K562 (cell line): ENCODE data around the gene CELSR1. TPM values are rescaled to one million over a fixed set of nuclear protein-coding genes. Genes with fewer than 3 reads are reported as not detected.

Experiments used
- ATAC-seq: fragments of 200-7000 bp; cut with Tn5 transposase; 3 replicates; pipeline ENCODE4 v1.9.1; 2020; ENCODE audit warnings: moderate library complexity
- BruUV-seq: library from RNA; stranded (reverse); fragments of 400-500 nt; replicated peaks from 2 replicates; lab custom pipeline; 2021; lab: Mats Ljungman, UMichigan
- CTCF ChIA-PET: fragments of 300-600 bp; formaldehyde crosslinking; extraction: SDS; loops from one replicate; lab custom pipeline; 2021; ENCODE audit warnings: low intra/inter-chr PET ratio; lab: Yijun Ruan, JAX
- POLR2A ChIA-PET: fragments of 300-600, 350-650 bp; sonication (Branson Sonifier 250); formaldehyde crosslinking; extraction: SDS; loops from one replicate; lab custom pipeline; 2021; ENCODE audit warnings: antibody characterized with exemption, inconsistent platforms; lab: Yijun Ruan, JAX
- DNase-seq, 4 experiments: peaks; one replicate each; pipeline versions ENCODE4 v3.0.0 to v3.0.0-alpha.2; 2011 to 2018; ENCODE audit warnings: low spot score in 3 of 4, mixed read lengths in 3 of 4; ENCODE audit errors: extremely low read depth in 1 of 4
- FAIRE-seq: peaks from 2 replicates; lab custom pipeline; 2011; peaks lifted over from hg19 to GRCh38; lab: Jason Lieb, UNC
- H2AFZ ChIP-seq: 2 replicates; pipeline ENCODE4 v1.6.0; 2011; ENCODE audit warnings: low read depth, low read length, control low read depth, inconsistent platforms
- H3K27ac ChIP-seq: fragments of 200-600 bp; 3 replicates; pipeline ENCODE4 v1.8.0; 2011; ENCODE audit warnings: low read depth, mild to moderate bottlenecking, control low read depth, inconsistent platforms, low read length, moderate library complexity, mixed read lengths; ENCODE audit errors: extremely low read depth
- H3K27me3 ChIP-seq, 2 experiments: fragments of 300-600 bp in 1 of 2; 2 replicates in 1 of 2; 3 replicates in 1 of 2; pipeline versions ENCODE4 v1.6.0 to v1.8.0; 2011; ENCODE audit warnings: inconsistent platforms in 2 of 2, low read length in 2 of 2, mild to moderate bottlenecking in 1 of 2, mixed read lengths in 1 of 2, moderate library complexity in 1 of 2; ENCODE audit not compliant: control insufficient read depth in 2 of 2, insufficient read depth in 2 of 2
- H3K36me3 ChIP-seq: fragments of 300-600 bp; 3 replicates; pipeline ENCODE4 v1.8.0; 2011; ENCODE audit warnings: mild to moderate bottlenecking, low read length, inconsistent platforms; ENCODE audit not compliant: control insufficient read depth, insufficient read depth
- H3K4me1 ChIP-seq, 2 experiments: fragments of 200-600 bp in 1 of 2; replicated peaks in 1 of 2; 2 replicates in 1 of 2; 3 replicates in 1 of 2; pipeline versions ENCODE4 v1.5.1 to v1.8.0; 2011; ENCODE audit warnings: inconsistent platforms in 2 of 2, low read length in 2 of 2, mild to moderate bottlenecking in 1 of 2, mixed read lengths in 1 of 2, moderate library complexity in 1 of 2; ENCODE audit not compliant: control insufficient read depth in 2 of 2, insufficient read depth in 2 of 2
- H3K4me2 ChIP-seq: 2 replicates; pipeline ENCODE4 v1.6.1; 2011; ENCODE audit warnings: low read length, control low read depth, inconsistent platforms, mixed read lengths; ENCODE audit not compliant: insufficient read depth
- H3K4me3 ChIP-seq: fragments of 200-600 bp; sonication (generic), shearing (Covaris generic); 2 replicates; pipeline ENCODE4 v1.5.1; 2016; ENCODE audit warnings: control low read depth, inconsistent platforms
- H3K79me2 ChIP-seq: fragments of 200-600 bp; 3 replicates; pipeline ENCODE4 v1.8.0; 2011; ENCODE audit warnings: low read length, inconsistent platforms; ENCODE audit not compliant: control insufficient read depth, insufficient read depth
- H3K9ac ChIP-seq, 2 experiments: 2 replicates each; pipeline versions ENCODE4 v1.6.0 to v1.6.1; 2011; ENCODE audit warnings: low read depth in 2 of 2, low read length in 2 of 2, control low read depth in 1 of 2, inconsistent platforms in 1 of 2, mild to moderate bottlenecking in 1 of 2, mixed read lengths in 1 of 2; ENCODE audit not compliant: insufficient read depth in 1 of 2
- H3K9me1 ChIP-seq: one replicate; pipeline ENCODE4 v1.6.0; 2011; ENCODE audit warnings: inconsistent platforms, mild to moderate bottlenecking, low read length, moderate library complexity; ENCODE audit not compliant: control insufficient read depth, insufficient read depth
- H3K9me3 ChIP-seq: replicated peaks from 2 replicates; pipeline ENCODE4 v1.5.1; 2011; ENCODE audit warnings: low read depth, low read length, inconsistent platforms; ENCODE audit not compliant: control insufficient read depth, insufficient read depth
- H4K20me1 ChIP-seq: replicated peaks from 2 replicates; pipeline ENCODE4 v1.6.1; 2011; ENCODE audit warnings: low read length, inconsistent platforms, mixed read lengths; ENCODE audit not compliant: control insufficient read depth, insufficient read depth
- BRD9 ChIP-seq: fragments of 450-650 bp; IDR thresholded peaks from 2 replicates; pipeline ENCODE4 v1.6.1; 2018; ENCODE audit warnings: low read depth; ENCODE audit not compliant: partially characterized antibody
- CBFA2T3 ChIP-seq: fragments of 450-650 bp; IDR thresholded peaks from 2 replicates; pipeline ENCODE4 v1.6.1; 2017
- KAT7 ChIP-seq: sonication (generic); formaldehyde crosslinking; IDR thresholded peaks from 2 replicates; pipeline ENCODE4 v1.8.0; 2022; ENCODE audit warnings: missing genetic modification reagents, mild to moderate bottlenecking, borderline replicate concordance
- MEF2D ChIP-seq: conservative IDR thresholded peaks from 2 replicates; pipeline ENCODE4 v1.6.1; 2016; ENCODE audit warnings: low read depth, missing genetic modification characterization, missing compliant biosample characterization
- NR2C2 ChIP-seq, 2 experiments: fragments of 200-800 bp in 1 of 2; sonication (Bioruptor generic) in 1 of 2; sonication (generic) in 1 of 2; formaldehyde crosslinking in 1 of 2; IDR thresholded peaks; 2 replicates each; pipeline versions ENCODE4 v1.6.1 to v1.8.0; 2016 to 2022; ENCODE audit warnings: mild to moderate bottlenecking in 1 of 2, missing compliant biosample characterization in 1 of 2, missing genetic modification characterization in 1 of 2, missing genetic modification reagents in 1 of 2
- PRPF4 ChIP-seq: fragments of 200-400 bp; formaldehyde crosslinking; IDR thresholded peaks from one replicate; pipeline ENCODE4 v1.6.1; 2017; ENCODE audit warnings: low read length, low read depth, mild to moderate bottlenecking; ENCODE audit not compliant: insufficient read depth, poor library complexity, severe bottlenecking
- RBFOX2 ChIP-seq: fragments of 200-400 bp; formaldehyde crosslinking; IDR thresholded peaks from 2 replicates; pipeline ENCODE4 v1.6.1; 2017; ENCODE audit warnings: low read depth, mild to moderate bottlenecking, low read length, moderate library complexity
- RFX5 ChIP-seq: IDR thresholded peaks from 2 replicates; pipeline ENCODE4 v1.6.1; 2011; ENCODE audit warnings: low read depth, mild to moderate bottlenecking, improper control_type of control experiment, low read length
- SMARCA5 ChIP-seq: fragments of 450-650 bp; IDR thresholded peaks from 2 replicates; pipeline ENCODE4 v1.6.1; 2016
- STAG1 ChIP-seq: sonication (generic); formaldehyde crosslinking; IDR thresholded peaks from 2 replicates; pipeline ENCODE4 v1.5.0; 2020; ENCODE audit warnings: missing genetic modification reagents, borderline replicate concordance
- TOE1 ChIP-seq, 2 experiments: fragments of 450-650 bp in 1 of 2; sonication (generic) in 1 of 2; formaldehyde crosslinking in 1 of 2; IDR thresholded peaks; 2 replicates each; pipeline versions ENCODE4 v1.7.1 to v1.8.0; 2016 to 2022; ENCODE audit warnings: borderline replicate concordance in 2 of 2, mild to moderate bottlenecking in 2 of 2, antibody characterized with exemption in 1 of 2, inconsistent platforms in 1 of 2, low read depth in 1 of 2, missing genetic modification reagents in 1 of 2, moderate library complexity in 1 of 2
- ZNF12 ChIP-seq: sonication (generic); formaldehyde crosslinking; IDR thresholded peaks from 2 replicates; pipeline ENCODE4 v1.4.0; 2020; ENCODE audit warnings: mild to moderate bottlenecking, missing genetic modification reagents
- WGBS: fragments of 100-300 bp; shearing (Covaris generic); methylation state at CpG from one replicate; pipeline ENCODE4 v1.1.6; 2016; ENCODE audit warnings: low coverage, mixed read lengths; ENCODE audit not compliant: insufficient coverage; ENCODE audit errors: missing lambda C conversion rate; 5-methylcytosine and 5-hydroxymethylcytosine counted together
- in situ Hi-C: fragments of 300-500 bp; cut with MboI; formaldehyde crosslinking; loops from 4 replicates; pipeline ENCODE4 v1.15.0; 2018; ENCODE audit warnings: inconsistent platforms, mixed read lengths
- intact Hi-C: fragments of 100-400 bp; cut with micrococcal nuclease; formaldehyde crosslinking; loops from 2 replicates; pipeline ENCODE4 v1.14.2; 2022
- polyA plus RNA-seq, 8 experiments: library from polyadenylated mRNA; depleted of rRNA in 4 of 8; stranded (reverse) in 5 of 8; unstranded in 3 of 8; fragments of >200 nt; fragmentation: Nextera tagmentation in 2 of 8; fragmentation: Illumina TruSeq in 1 of 8; extraction: Ambion mirVana in 2 of 8; extraction: Trizol in 1 of 8; gene quantifications; 2 replicates each; pipeline versions ENCODE4 v1.2.1 to v1.2.3, GENCODE V29; 2011 to 2014; ENCODE audit warnings: inconsistent platforms in 1 of 8, missing spikeins in 1 of 8
- total RNA-seq, 7 experiments: library from RNA; depleted of rRNA in 6 of 7; stranded (reverse); fragments of >200 nt in 6 of 7; fragmentation: Illumina TruSeq in 2 of 7; extraction: Trizol in 2 of 7; gene quantifications; 2 replicates each; pipeline versions ENCODE4 v1.2.1 to v1.2.3, GENCODE V29; 2011 to 2021; ENCODE audit warnings: low replicate concordance in 1 of 7
- TF ChIP-seq, protein P1 (sequence below): sonication (generic); formaldehyde crosslinking; IDR thresholded peaks from 2 replicates; pipeline ENCODE4 v1.8.0; 2022; ENCODE audit warnings: mild to moderate bottlenecking, missing genetic modification reagents
- TF ChIP-seq, protein P2 (sequence below), 2 experiments: IDR thresholded peaks in 1 of 2; conservative IDR thresholded peaks in 1 of 2; 2 replicates each; pipeline ENCODE4 v1.6.1; 2016; ENCODE audit warnings: low read depth in 2 of 2, mild to moderate bottlenecking in 1 of 2, missing compliant biosample characterization in 1 of 2, missing genetic modification characterization in 1 of 2, moderate library complexity in 1 of 2

CELSR1 gene
- total and polyA plus RNA-seq, 9 of the 15 experiments (the other 6 are each of a cell fraction or from before 2014, with no cell fraction given): under 0.01 to 0.09 TPM; not detected in 7

DNA sequence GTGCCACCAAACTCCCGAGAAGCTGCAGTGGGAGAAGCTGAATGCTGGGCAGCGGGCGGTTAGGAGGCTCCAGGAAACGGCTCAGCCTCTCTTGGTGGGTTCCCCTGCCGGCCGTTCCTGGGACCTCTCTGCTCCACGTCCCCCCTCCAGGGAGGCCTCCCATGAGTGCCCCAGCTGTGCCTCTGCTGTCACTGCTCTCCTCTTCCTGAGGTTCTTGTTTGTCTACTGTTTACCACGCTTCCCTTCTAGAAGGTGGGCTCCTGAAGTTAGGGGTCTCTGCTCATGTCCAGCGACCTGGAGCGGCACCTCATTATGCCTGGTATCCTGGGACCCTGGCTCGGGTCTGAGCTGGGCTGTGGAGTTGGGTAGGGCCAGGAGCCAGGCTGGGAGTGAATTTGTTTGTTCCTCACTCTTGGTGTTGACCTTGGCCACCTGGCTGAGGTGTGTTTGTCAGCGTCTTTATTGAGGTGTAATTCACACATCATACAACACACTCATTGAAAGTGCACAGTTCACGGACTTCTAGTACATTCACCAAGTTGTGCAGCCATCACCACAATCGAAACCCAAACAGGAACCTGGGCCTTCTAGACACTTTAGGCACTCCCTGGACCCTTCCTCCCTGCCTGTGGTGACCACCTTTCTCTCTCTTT is 45.0 kb upstream of the CELSR1 start (continued):
- TF ChIP-seq STAG1 (CRISPR knock-in tag) (no peak), RBFOX2 (no peak), PRPF4 (no peak), CBFA2T3 (no peak)
- TF ChIP-seq, protein P1, sequence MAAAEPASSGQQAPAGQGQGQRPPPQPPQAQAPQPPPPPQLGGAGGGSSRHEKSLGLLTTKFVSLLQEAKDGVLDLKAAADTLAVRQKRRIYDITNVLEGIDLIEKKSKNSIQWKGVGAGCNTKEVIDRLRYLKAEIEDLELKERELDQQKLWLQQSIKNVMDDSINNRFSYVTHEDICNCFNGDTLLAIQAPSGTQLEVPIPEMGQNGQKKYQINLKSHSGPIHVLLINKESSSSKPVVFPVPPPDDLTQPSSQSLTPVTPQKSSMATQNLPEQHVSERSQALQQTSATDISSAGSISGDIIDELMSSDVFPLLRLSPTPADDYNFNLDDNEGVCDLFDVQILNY: no peak
- TF ChIP-seq, all 486 proteins: peak for 0

GRCh38 chr22:46581538-46582244 is 44.3 kb upstream of the CELSR1 start:
- DNase-seq (no peak), FAIRE-seq (no peak), ATAC-seq (no peak)
- Histone ChIP-seq H3K27me3 (no peaks in the 10 kb centered on the region), H3K9ac (peak overlapping the region in 1 of 2 experiments; percentile 37; a peak in 1 of 4 replicates), H3K4me3 (no peak overlapping the region), H2AFZ (no peak overlapping the region), H3K36me3 (peaks cover 8% of the 10 kb centered on the region; the same call in 2 of the 3 replicates), H3K79me2 (peaks cover 87% of the 10 kb centered on the region), H3K4me2 (peak overlapping the region; percentile 29; the same call in 1 of the 2 replicates), H3K27ac (no peak overlapping the region), H4K20me1 (peaks cover 9% of the 10 kb centered on the region), H3K4me1 (peaks cover 30 to 59% of the 10 kb centered on the region in 2 experiments), H3K9me3 (no peaks in the 10 kb centered on the region), H3K9me1 (no peaks in the 10 kb centered on the region)
- in situ Hi-C loops (no loop called here), intact Hi-C loops (no loop called here)
- ChIA-PET POLR2A (interaction anchor here (0.6 to 0.7 kb wide), 2 partner anchors 9 to 313 kb away, joined by 3 to 5 read pairs; no protein-coding TSS in a partner anchor), CTCF (no interaction called here)
- 49% methylated on average over 10 of the region's 14 CpGs for WGBS
- BruUV-seq: no TSS peak
- TF ChIP-seq NR2C2 (CRISPR knock-in tag; IDR thresholded peaks at IDR 0.05) (no peak), NR2C2 (tag; IDR thresholded peaks at IDR 0.05) (no peak), TOE1 (IDR thresholded peaks at IDR 0.05; ENCODE audit: borderline replicate concordance) (no peak), TOE1 (CRISPR knock-in tag; IDR thresholded peaks at IDR 0.05; ENCODE audit: borderline replicate concordance, low read depth) (no peak), ZNF12 (no peak), MEF2D (tag) (no peak), SMARCA5 (peak; percentile 78; the same call in 1 of the 2 replicates), RFX5 (no peak), BRD9 (no peak), KAT7 (CRISPR knock-in tag) (no peak)
- TF ChIP-seq, protein P2, sequence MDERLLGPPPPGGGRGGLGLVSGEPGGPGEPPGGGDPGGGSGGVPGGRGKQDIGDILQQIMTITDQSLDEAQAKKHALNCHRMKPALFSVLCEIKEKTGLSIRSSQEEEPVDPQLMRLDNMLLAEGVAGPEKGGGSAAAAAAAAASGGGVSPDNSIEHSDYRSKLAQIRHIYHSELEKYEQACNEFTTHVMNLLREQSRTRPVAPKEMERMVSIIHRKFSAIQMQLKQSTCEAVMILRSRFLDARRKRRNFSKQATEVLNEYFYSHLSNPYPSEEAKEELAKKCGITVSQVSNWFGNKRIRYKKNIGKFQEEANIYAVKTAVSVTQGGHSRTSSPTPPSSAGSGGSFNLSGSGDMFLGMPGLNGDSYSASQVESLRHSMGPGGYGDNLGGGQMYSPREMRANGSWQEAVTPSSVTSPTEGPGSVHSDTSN (CRISPR knock-in tag; IDR thresholded peaks at IDR 0.05; ENCODE audit: low read depth): no peak
- TF ChIP-seq, protein P2 (tag; conservative IDR thresholded peaks at IDR 0.05; ENCODE audit: low read depth): peak; percentile 75
